ENCODE results near the gene USH2A. TPM values are rescaled to one million over a fixed set of nuclear protein-coding genes. Genes with fewer than 3 reads are reported as not detected.
"Not testable (repeated sequence)": the region's sequence is repeated elsewhere in the genome, so short reads cannot be mapped to it uniquely, and the experiment has no call there.

Gene USH2A
- total RNA-seq, 4 donors from 2014 or later = under 0.01 TPM; not detected in 3

DNA sequence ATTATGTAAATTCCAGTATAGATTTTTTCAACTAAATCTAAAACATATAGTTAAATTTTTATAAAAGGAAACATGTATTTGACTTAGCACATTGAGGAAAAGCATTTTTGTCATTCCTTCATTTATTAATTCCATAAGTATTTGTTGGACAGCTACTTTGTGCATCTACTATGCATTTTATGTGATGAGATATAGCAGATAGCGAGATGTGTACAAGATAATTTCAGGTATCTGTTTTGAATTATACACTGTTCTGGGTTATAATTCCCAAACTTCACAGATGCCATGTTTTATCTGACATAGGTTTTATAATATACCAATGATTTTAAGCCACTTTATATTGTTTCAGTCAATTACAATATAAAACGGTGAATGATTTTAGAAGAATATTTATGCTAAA is 398.7 kb downstream of the USH2A start:
- TF ChIP-seq POLR2A (IDR thresholded peaks at IDR 0.05) (no peak), POLR2AphosphoS5 (IDR thresholded peaks at IDR 0.05) (no peak), EP300 (IDR thresholded peaks at IDR 0.05; ENCODE audit: low read depth) (no peak), CTCF (IDR thresholded peaks at IDR 0.05) (no peak)
- Histone ChIP-seq H3K27me3 (no peaks in the 10 kb centered on the region), H3K4me1 (no peaks in the 10 kb centered on the region), H3K27ac (no peak overlapping the region), H3K36me3 (no peaks in the 10 kb centered on the region), H3K9me3 (no peaks in the 10 kb centered on the region), H3K4me3 (no peak overlapping the region)
- 82 to 83% methylated on average over 2 of the region's 2 CpGs for WGBS, 2 donors (ENCODE audit: low coverage in 1 of 2)
- DNase-seq = no peak
- in situ Hi-C loops (cut with MboI; ENCODE audit: low pct_ligation_motif_present in 1 of 4, low pct_unique_long_range_greater_than_20kb in 1 of 4, low sequenced_read_pairs in 3 of 4) = no loop called here
- intact Hi-C loops (cut with DNase I; ENCODE audit: low total_unique reads) = no loop called here

DNA sequence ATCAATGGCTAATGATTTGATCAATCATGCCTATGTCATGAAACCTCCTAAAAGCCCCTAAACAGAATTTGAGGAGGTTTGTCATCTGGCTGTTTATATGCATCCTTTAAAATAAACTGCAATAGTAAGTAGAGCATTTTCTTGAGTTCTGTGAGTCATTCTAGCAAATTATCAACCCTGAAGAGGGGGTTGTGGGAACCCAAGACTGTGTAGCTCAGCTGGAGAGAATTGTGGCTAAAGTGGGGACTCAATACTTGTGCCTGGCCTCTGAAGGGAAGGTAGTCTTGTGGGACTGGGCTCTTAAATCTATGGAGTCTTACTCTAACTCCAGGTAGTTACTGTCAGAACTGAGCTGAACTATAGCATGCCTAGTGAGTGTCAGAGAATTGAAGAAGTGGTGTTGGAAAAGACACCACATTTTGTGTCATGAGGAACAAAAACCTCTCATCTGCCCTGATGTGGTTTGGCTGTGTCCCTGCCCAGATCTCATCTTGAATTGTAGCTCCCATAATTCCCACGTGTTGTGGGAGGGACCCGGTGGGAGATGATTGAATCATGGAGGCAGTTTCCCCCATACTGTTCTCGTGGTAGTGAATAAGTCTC is 402.4 kb downstream of the USH2A start:
- in situ Hi-C loops (cut with MboI; ENCODE audit: low pct_ligation_motif_present in 1 of 4, low pct_unique_long_range_greater_than_20kb in 1 of 4, low sequenced_read_pairs in 3 of 4) (no loop called here), intact Hi-C loops (cut with DNase I; ENCODE audit: low total_unique reads) (no loop called here)
- Histone ChIP-seq H3K27me3 (no peaks in the 10 kb centered on the region), H3K36me3 (no peaks in the 10 kb centered on the region), H3K4me3 (no peak overlapping the region), H3K27ac (no peak overlapping the region), H3K9me3 (no peaks in the 10 kb centered on the region), H3K4me1 (no peaks in the 10 kb centered on the region)
- 63% methylated on average over 3 of the region's 3 CpGs; no CpG with 5 or more reads in 1 of the 2 donors for WGBS, 2 donors (ENCODE audit: low coverage in 1 of 2)
- TF ChIP-seq CTCF (IDR thresholded peaks at IDR 0.05) (no peak), POLR2A (IDR thresholded peaks at IDR 0.05) (no peak), POLR2AphosphoS5 (IDR thresholded peaks at IDR 0.05) (no peak), EP300 (IDR thresholded peaks at IDR 0.05; ENCODE audit: low read depth) (no peak)
- DNase-seq = no peak

DNA sequence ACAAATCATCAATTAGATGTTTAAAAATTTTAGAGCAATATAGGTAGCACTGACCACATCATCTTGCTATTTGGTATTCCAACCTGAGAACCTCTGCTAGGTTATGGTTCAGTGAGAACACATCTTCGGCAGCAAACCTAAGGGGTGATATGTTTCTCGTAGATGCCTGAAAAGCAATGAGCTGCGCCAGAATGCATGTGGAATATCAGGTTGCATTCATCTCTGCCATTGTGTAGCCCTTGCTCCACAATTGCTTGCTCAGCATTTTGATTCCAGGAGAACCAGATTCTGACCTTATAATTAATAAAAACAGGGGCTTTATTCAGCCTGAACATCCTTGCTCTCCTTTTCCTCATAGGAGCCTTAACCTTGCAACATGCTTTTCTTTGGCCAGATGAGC is 408.1 kb downstream of the USH2A start:
- in situ Hi-C loops (cut with MboI; ENCODE audit: low pct_ligation_motif_present in 1 of 4, low pct_unique_long_range_greater_than_20kb in 1 of 4, low sequenced_read_pairs in 3 of 4) = no loop called here
- no peaks in the 10 kb centered on the region for H3K9me3 ChIP-seq
- no peak overlapping the region for H3K4me3 ChIP-seq

DNA sequence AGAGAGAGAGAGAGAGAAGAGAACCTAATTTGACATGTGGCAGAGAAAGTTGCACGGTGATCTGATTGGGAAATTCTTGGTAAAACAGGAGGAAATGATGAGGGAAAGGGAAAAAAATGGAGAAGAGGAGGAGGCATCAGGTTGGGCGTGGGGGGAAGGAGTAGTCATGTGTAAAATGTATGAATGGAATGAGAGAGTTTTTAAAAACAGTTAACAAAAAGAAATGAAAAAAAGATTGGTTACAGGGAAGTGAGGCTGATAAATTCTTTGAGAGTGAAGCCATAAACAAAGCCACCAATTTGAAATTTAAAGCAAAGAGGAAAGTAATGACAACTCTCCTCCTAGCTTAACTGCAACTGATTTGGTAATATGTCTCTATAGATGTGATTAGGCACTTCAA is 409.2 kb downstream of the USH2A start:
- Histone ChIP-seq H3K4me3 (no peak overlapping the region), H3K9me3 (no peaks in the 10 kb centered on the region), H3K27me3 (no peaks in the 10 kb centered on the region), H3K4me1 (no peaks in the 10 kb centered on the region), H3K36me3 (no peaks in the 10 kb centered on the region), H3K27ac (no peak overlapping the region)
- TF ChIP-seq EP300 (IDR thresholded peaks at IDR 0.05; ENCODE audit: low read depth) = no peak
- TF ChIP-seq POLR2AphosphoS5 (IDR thresholded peaks at IDR 0.05) = no peak
- TF ChIP-seq CTCF (IDR thresholded peaks at IDR 0.05) = no peak
- TF ChIP-seq POLR2A (IDR thresholded peaks at IDR 0.05) = no peak
- no peak for DNase-seq
- 28 to 32% methylated on average over 2 of the region's 2 CpGs for WGBS, 2 donors (ENCODE audit: low coverage in 1 of 2)
- in situ Hi-C loops (cut with MboI; ENCODE audit: low pct_ligation_motif_present in 1 of 4, low pct_unique_long_range_greater_than_20kb in 1 of 4, low sequenced_read_pairs in 3 of 4) (no loop called here), intact Hi-C loops (cut with DNase I; ENCODE audit: low total_unique reads) (no loop called here)

More for the DNA sequence above, 408.1 kb downstream of the USH2A start:
- Histone ChIP-seq H3K27me3 (no peaks in the 10 kb centered on the region), H3K4me1 (no peaks in the 10 kb centered on the region), H3K27ac (no peak overlapping the region), H3K36me3 (no peaks in the 10 kb centered on the region)
- no peak for DNase-seq
- 87 to 100% methylated on average over 3 of the region's 3 CpGs for WGBS, 2 donors (ENCODE audit: low coverage in 1 of 2)
- intact Hi-C loops (cut with DNase I; ENCODE audit: low total_unique reads) = no loop called here
- TF ChIP-seq EP300 (IDR thresholded peaks at IDR 0.05; ENCODE audit: low read depth) (no peak), CTCF (IDR thresholded peaks at IDR 0.05) (no peak), POLR2AphosphoS5 (IDR thresholded peaks at IDR 0.05) (no peak), POLR2A (IDR thresholded peaks at IDR 0.05) (no peak)

- H3K27ac ChIP-seq; in situ Hi-C loops (cut with MboI; ENCODE audit: low pct_ligation_motif_present in 1 of 4, low pct_unique_long_range_greater_than_20kb in 1 of 4, low sequenced_read_pairs in 3 of 4); H3K36me3 ChIP-seq; H3K4me1 ChIP-seq; H3K4me3 ChIP-seq; H3K9me3 ChIP-seq; DNase-seq; intact Hi-C loops (cut with DNase I; ENCODE audit: low total_unique reads); H3K27me3 ChIP-seq: not testable (repeated sequence)
- 80 to 86% methylated on average over 8 to 10 of the region's 10 CpGs for WGBS, 2 donors (ENCODE audit: low coverage in 1 of 2)
Observed at GRCh38 chr1:216009456-216009855, 413.8 kb downstream of the USH2A start.

All from transverse colon (tissue), 4 donors.